Measurements from ENCODE around the gene TPK1. TPM values are rescaled to one million over a fixed set of nuclear protein-coding genes. Genes with fewer than 3 reads are reported as not detected.

Gene TPK1
- total and polyA plus RNA-seq, 2 of the 13 experiments (the other 11 are each of a cell fraction or from before 2014, with no cell fraction given): 1.0 to 1.2 TPM

DNA sequence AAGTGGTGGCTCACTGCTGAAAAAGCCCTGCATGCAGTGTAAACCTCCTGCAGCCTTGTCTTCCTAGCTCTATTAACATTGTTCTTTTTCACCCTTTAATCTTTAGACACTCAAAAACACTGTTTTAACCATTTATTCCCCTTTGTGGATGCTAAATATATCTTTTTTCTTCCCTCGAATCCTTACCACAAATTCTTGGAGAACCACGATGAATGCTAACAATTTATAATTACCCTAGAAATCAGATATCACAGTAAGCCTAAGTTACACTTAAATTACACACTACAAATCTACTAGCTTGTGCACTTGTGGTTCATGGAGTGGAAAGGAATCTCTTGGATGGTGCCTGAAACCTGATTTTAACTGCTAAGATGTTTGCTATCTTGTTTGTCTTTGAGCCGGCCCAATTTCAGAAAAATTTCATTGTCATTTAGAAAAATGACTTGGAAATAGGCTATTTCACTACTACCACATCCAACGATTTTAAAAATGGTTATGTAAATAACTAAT, 307.3 kb downstream of the TPK1 start:
- Histone ChIP-seq H2AFZ (ENCODE audit: low read length) (no peak overlapping the region), H3K9ac (ENCODE audit: insufficient read depth, low read depth, low read length) (no peak overlapping the region), H3K27ac (ENCODE audit: extremely low read length, insufficient read depth, low read length) (no peak overlapping the region), H3K4me2 (ENCODE audit: low read depth, low read length) (no peak overlapping the region), H3K4me1 (ENCODE audit: insufficient read depth, low read length) (no peaks in the 10 kb centered on the region), H3K36me3 (replicated peaks in 1 of 2; ENCODE audit: control insufficient read depth in 1 of 2, insufficient read depth in 2 of 2, low read length in 2 of 2) (no peaks in the 10 kb centered on the region), H3K9me3 (ENCODE audit: low read length) (no peaks in the 10 kb centered on the region; the same call in 1 of the 2 replicates), H4K20me1 (ENCODE audit: insufficient read depth, low read length) (no peaks in the 10 kb centered on the region), H3K4me3 (replicated peaks in 1 of 3; ENCODE audit: insufficient read depth in 1 of 3, low read depth in 2 of 3, low read length in 3 of 3) (no peak overlapping the region), H3K27me3 (ENCODE audit: control insufficient read depth in 1 of 2, insufficient read depth in 2 of 2, low read length in 2 of 2) (no peaks in the 10 kb centered on the region), H3K79me2 (ENCODE audit: insufficient read depth, low read length) (no peaks in the 10 kb centered on the region)
- DNase-seq (ENCODE audit: low spot score) (no peak), ATAC-seq (no peak), FAIRE-seq (no peak)
- TF ChIP-seq, protein P1, sequence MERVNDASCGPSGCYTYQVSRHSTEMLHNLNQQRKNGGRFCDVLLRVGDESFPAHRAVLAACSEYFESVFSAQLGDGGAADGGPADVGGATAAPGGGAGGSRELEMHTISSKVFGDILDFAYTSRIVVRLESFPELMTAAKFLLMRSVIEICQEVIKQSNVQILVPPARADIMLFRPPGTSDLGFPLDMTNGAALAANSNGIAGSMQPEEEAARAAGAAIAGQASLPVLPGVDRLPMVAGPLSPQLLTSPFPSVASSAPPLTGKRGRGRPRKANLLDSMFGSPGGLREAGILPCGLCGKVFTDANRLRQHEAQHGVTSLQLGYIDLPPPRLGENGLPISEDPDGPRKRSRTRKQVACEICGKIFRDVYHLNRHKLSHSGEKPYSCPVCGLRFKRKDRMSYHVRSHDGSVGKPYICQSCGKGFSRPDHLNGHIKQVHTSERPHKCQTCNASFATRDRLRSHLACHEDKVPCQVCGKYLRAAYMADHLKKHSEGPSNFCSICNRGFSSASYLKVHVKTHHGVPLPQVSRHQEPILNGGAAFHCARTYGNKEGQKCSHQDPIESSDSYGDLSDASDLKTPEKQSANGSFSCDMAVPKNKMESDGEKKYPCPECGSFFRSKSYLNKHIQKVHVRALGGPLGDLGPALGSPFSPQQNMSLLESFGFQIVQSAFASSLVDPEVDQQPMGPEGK (CRISPR knock-in tag; IDR thresholded peaks at IDR 0.05): no peak
- TF ChIP-seq ZNF468 (CRISPR knock-in tag; IDR thresholded peaks at IDR 0.05) (no peak), AKAP8 (CRISPR knock-in tag; IDR thresholded peaks at IDR 0.05) (no peak), ZNF883 (CRISPR knock-in tag; IDR thresholded peaks at IDR 0.05; ENCODE audit: not compliant biosample characterization) (no peak), ZNF720 (CRISPR knock-in tag; IDR thresholded peaks at IDR 0.05) (no peak), ZNF251 (CRISPR knock-in tag; IDR thresholded peaks at IDR 0.05) (no peak), ZNF501 (CRISPR knock-in tag; IDR thresholded peaks at IDR 0.05) (no peak), PHF8 (CRISPR knock-in tag; IDR thresholded peaks at IDR 0.05) (no peak), ZNF180 (CRISPR knock-in tag; IDR thresholded peaks at IDR 0.05; ENCODE audit: borderline replicate concordance, low read depth) (no peak), MIXL1 (CRISPR knock-in tag; IDR thresholded peaks at IDR 0.05) (no peak)
- TF ChIP-seq, protein P2, sequence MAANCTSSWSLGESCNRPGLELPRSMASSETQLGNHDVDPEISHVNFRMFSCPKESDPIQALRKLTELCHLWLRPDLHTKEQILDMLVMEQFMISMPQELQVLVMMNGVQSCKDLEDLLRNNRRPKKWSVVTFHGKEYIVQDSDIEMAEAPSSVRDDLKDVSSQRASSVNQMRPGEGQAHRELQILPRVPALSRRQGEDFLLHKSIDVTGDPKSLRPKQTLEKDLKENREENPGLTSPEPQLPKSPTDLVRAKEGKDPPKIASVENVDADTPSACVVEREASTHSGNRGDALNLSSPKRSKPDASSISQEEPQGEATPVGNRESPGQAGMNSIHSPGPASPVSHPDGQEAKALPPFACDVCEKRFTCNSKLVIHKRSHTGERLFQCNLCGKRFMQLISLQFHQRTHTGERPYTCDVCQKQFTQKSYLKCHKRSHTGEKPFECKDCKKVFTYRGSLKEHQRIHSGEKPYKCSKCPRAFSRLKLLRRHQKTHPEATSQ (CRISPR knock-in tag; IDR thresholded peaks at IDR 0.05; ENCODE audit: borderline replicate concordance): no peak
- TF ChIP-seq, protein P3, sequence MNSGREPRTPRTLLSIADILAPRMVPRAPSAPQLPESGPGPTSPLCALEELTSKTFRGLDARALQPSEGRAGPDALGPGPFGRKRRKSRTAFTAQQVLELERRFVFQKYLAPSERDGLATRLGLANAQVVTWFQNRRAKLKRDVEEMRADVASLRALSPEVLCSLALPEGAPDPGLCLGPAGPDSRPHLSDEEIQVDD (CRISPR knock-in tag; IDR thresholded peaks at IDR 0.05; ENCODE audit: borderline replicate concordance): no peak
- TF ChIP-seq, protein P4, sequence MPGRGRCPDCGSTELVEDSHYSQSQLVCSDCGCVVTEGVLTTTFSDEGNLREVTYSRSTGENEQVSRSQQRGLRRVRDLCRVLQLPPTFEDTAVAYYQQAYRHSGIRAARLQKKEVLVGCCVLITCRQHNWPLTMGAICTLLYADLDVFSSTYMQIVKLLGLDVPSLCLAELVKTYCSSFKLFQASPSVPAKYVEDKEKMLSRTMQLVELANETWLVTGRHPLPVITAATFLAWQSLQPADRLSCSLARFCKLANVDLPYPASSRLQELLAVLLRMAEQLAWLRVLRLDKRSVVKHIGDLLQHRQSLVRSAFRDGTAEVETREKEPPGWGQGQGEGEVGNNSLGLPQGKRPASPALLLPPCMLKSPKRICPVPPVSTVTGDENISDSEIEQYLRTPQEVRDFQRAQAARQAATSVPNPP (CRISPR knock-in tag; IDR thresholded peaks at IDR 0.05): no peak
- TF ChIP-seq, protein P5, sequence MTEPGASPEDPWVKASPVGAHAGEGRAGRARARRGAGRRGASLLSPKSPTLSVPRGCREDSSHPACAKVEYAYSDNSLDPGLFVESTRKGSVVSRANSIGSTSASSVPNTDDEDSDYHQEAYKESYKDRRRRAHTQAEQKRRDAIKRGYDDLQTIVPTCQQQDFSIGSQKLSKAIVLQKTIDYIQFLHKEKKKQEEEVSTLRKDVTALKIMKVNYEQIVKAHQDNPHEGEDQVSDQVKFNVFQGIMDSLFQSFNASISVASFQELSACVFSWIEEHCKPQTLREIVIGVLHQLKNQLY (CRISPR knock-in tag; IDR thresholded peaks at IDR 0.05): no peak
- intact Hi-C loops (cut with micrococcal nuclease; ENCODE audit: unreplicated experiment): no loop called here
- ChIA-PET CTCF (ENCODE audit: low intra/inter-chr PET ratio, low total read pairs) (no interaction called here), POLR2A (no interaction called here)
- in situ Hi-C loops (cut with HindIII; ENCODE audit: extremely low pct_ligation_motif_present, low pct_unique_long_range_greater_than_20kb): no loop called here
- WGBS (ENCODE audit: low lambda C conversion rate): 0% methylated on average over 4 of the region's 4 CpGs
- BruUV-seq (replicated peaks): no TSS peak

Measured in HepG2 (cell line).